Astrocyte (in vitro differentiated cells and primary cell): ENCODE data around the gene LYPD6B.

Experiments used
- CTCF ChIP-seq: IDR thresholded peaks from 2 replicates; pipeline ENCODE4 v1.5.1; 2011; ENCODE audit warnings: low read depth, mild to moderate bottlenecking, inconsistent platforms, low read length, moderate library complexity; ENCODE audit not compliant: insufficient read depth
- EZH2 ChIP-seq: IDR thresholded peaks from 2 replicates; pipeline ENCODE4 v1.6.1; 2012; ENCODE audit warnings: mild to moderate bottlenecking, low read length, inconsistent platforms; ENCODE audit not compliant: insufficient read depth

- TF ChIP-seq CTCF (no peak), EZH2 (no peak)
Observed at GRCh38 chr2:149160701-149161217, 122.3 kb downstream of the LYPD6B start.
